Gastroesophageal sphincter (tissue), 3 donors: ENCODE results near the gene DUSP10.

ENCODE experiments used
- CTCF ChIP-seq, 4 experiments: fragments of 200-600 bp in 2 of 4; fragments of 450-650 bp in 2 of 4; sonication (generic) in 1 of 4; IDR thresholded peaks; one replicate each; pipeline ENCODE4 v1.5.1; 2017 to 2019; ENCODE audit warnings: antibody characterized with exemption in 4 of 4, mild to moderate bottlenecking in 2 of 4, moderate library complexity in 2 of 4
- EP300 ChIP-seq: sonication (generic); formaldehyde crosslinking; IDR thresholded peaks from one replicate; pipeline ENCODE4 v1.6.1; 2017; ENCODE audit warnings: antibody characterized with exemption, mild to moderate bottlenecking
- POLR2A ChIP-seq, 2 donors: fragments of 450-650 bp; IDR thresholded peaks; one replicate each; pipeline ENCODE4 v1.6.1; 2017; ENCODE audit warnings: antibody characterized with exemption in 2 of 2, mild to moderate bottlenecking in 2 of 2, moderate library complexity in 1 of 2
- POLR2AphosphoS5 ChIP-seq: sonication (generic); formaldehyde crosslinking; IDR thresholded peaks from one replicate; pipeline ENCODE4 v1.6.1; 2017; ENCODE audit warnings: antibody characterized with exemption

GRCh38 chr1:221699577-221699976 is 42.3 kb downstream of the DUSP10 start:
- TF ChIP-seq POLR2AphosphoS5: no peak
- no peak for TF ChIP-seq CTCF (IDR thresholded peaks at IDR 0.05)
- no peak for TF ChIP-seq EP300
- TF ChIP-seq POLR2A (IDR thresholded peaks at IDR 0.05): no peak
